H9 (cell line): ENCODE data around the gene SPATA46. TPM values are rescaled to one million over a fixed set of nuclear protein-coding genes. Genes with fewer than 3 reads are reported as not detected.

Experiments used
- DNase-seq: peaks from one replicate; pipeline ENCODE4 v3.0.0-alpha.2; 2017
- H2AFZ ChIP-seq: one replicate; pipeline ENCODE4 v1.6.1; 2013; ENCODE audit warnings: mild to moderate bottlenecking, low read length, control low read depth, moderate library complexity
- H2AK5ac ChIP-seq: 2 replicates; pipeline ENCODE4 v1.6.1; 2013; ENCODE audit warnings: low read length, control low read depth, mixed read lengths; ENCODE audit not compliant: insufficient read length
- H2BK120ac ChIP-seq: one replicate; pipeline ENCODE4 v1.6.1; 2013; ENCODE audit warnings: low read depth, mild to moderate bottlenecking, low read length, control low read depth, inconsistent platforms; ENCODE audit not compliant: poor library complexity, severe bottlenecking
- H2BK12ac ChIP-seq: 2 replicates; pipeline ENCODE4 v1.6.1; 2013; ENCODE audit warnings: low read length, control low read depth, mixed read lengths, low read depth; ENCODE audit not compliant: insufficient read length
- H2BK15ac ChIP-seq: 2 replicates; pipeline ENCODE4 v1.6.1; 2013; ENCODE audit warnings: low read depth, low read length, control low read depth
- H2BK20ac ChIP-seq: one replicate; pipeline ENCODE4 v1.6.1; 2013; ENCODE audit warnings: low read depth, mild to moderate bottlenecking, low read length, control low read depth, inconsistent platforms; ENCODE audit not compliant: poor library complexity, severe bottlenecking
- H2BK5ac ChIP-seq: 2 replicates; pipeline ENCODE4 v1.6.1; 2013; ENCODE audit warnings: low read length, control low read depth, mixed read lengths; ENCODE audit not compliant: insufficient read length
- H3K14ac ChIP-seq: 2 replicates; pipeline ENCODE4 v1.6.1; 2013; ENCODE audit warnings: low read length, control low read depth; ENCODE audit not compliant: insufficient read depth
- H3K18ac ChIP-seq: 2 replicates; pipeline ENCODE4 v1.6.1; 2013; ENCODE audit warnings: low read depth, mild to moderate bottlenecking, mixed read lengths, low read length, control low read depth; ENCODE audit not compliant: insufficient read length
- H3K23ac ChIP-seq: 2 replicates; pipeline ENCODE4 v1.6.1; 2013; ENCODE audit warnings: low read length, control low read depth, mixed read lengths, low read depth; ENCODE audit not compliant: insufficient read length
- H3K23me2 ChIP-seq: 2 replicates; pipeline ENCODE4 v1.6.1; 2013; ENCODE audit warnings: low read depth, mild to moderate bottlenecking, mixed read lengths, low read length, control low read depth; ENCODE audit not compliant: insufficient read length, poor library complexity, severe bottlenecking
- H3K27ac ChIP-seq: 2 replicates; pipeline ENCODE4 v1.5.1; 2013; ENCODE audit warnings: low read length, control low read depth, mixed read lengths, low read depth; ENCODE audit not compliant: insufficient read length
- H3K27me3 ChIP-seq: 2 replicates; pipeline ENCODE4 v1.6.1; 2013; ENCODE audit warnings: low read length, control low read depth, inconsistent platforms; ENCODE audit not compliant: insufficient read depth
- H3K4ac ChIP-seq: 2 replicates; pipeline ENCODE4 v1.6.1; 2013; ENCODE audit warnings: low read depth, mild to moderate bottlenecking, control low read depth, inconsistent platforms, low read length, moderate library complexity
- H3K4me1 ChIP-seq: 2 replicates; pipeline ENCODE4 v1.6.1; 2013; ENCODE audit warnings: low read length, control low read depth, inconsistent platforms; ENCODE audit not compliant: insufficient read depth
- H3K4me2 ChIP-seq: 2 replicates; pipeline ENCODE4 v1.6.1; 2013; ENCODE audit warnings: low read length, control low read depth, mixed read lengths; ENCODE audit not compliant: insufficient read length, insufficient read depth
- H3K56ac ChIP-seq: 2 replicates; pipeline ENCODE4 v1.6.1; 2013; ENCODE audit warnings: low read depth, mild to moderate bottlenecking, mixed read lengths, low read length, control low read depth; ENCODE audit not compliant: insufficient read length
- H3K79me1 ChIP-seq: 2 replicates; pipeline ENCODE4 v1.6.1; 2013; ENCODE audit warnings: low read depth, mild to moderate bottlenecking, moderate library complexity, low read length, control low read depth, inconsistent platforms; ENCODE audit not compliant: insufficient read depth, poor library complexity, severe bottlenecking
- H3K79me2 ChIP-seq: 2 replicates; pipeline ENCODE4 v1.6.1; 2013; ENCODE audit warnings: low read length, control low read depth, inconsistent platforms; ENCODE audit not compliant: insufficient read depth
- H3K9ac ChIP-seq: 2 replicates; pipeline ENCODE4 v1.6.1; 2013; ENCODE audit warnings: low read length, control low read depth, mixed read lengths; ENCODE audit not compliant: insufficient read length; ENCODE audit errors: extremely low read depth
- H3K9me3 ChIP-seq: one replicate; pipeline ENCODE4 v1.6.1; 2013; ENCODE audit warnings: low read depth, low read length, inconsistent platforms; ENCODE audit not compliant: control insufficient read depth
- H3T11ph ChIP-seq: one replicate; pipeline ENCODE4 v1.6.1; 2013; ENCODE audit warnings: mild to moderate bottlenecking, low read length, control low read depth, inconsistent platforms
- H4K20me1 ChIP-seq: one replicate; pipeline ENCODE4 v1.6.1; 2013; ENCODE audit not compliant: control insufficient read depth, insufficient read length, insufficient read depth
- H4K5ac ChIP-seq: 2 replicates; pipeline ENCODE4 v1.6.1; 2013; ENCODE audit warnings: low read depth, mild to moderate bottlenecking, mixed read lengths, low read length, control low read depth; ENCODE audit not compliant: insufficient read length
- H4K8ac ChIP-seq: replicated peaks from 2 replicates; pipeline ENCODE4 v1.6.1; 2013; ENCODE audit warnings: low read length, control low read depth, mixed read lengths, low read depth; ENCODE audit not compliant: insufficient read length
- H4K91ac ChIP-seq: 2 replicates; pipeline ENCODE4 v1.6.1; 2013; ENCODE audit warnings: low read depth, mild to moderate bottlenecking, moderate library complexity, mixed read lengths, low read length, control low read depth; ENCODE audit not compliant: insufficient read length
- H3K27ac Mint-ChIP-seq, 3 experiments: 2 replicates in 2 of 3; 3 replicates in 1 of 3; pipeline ENCODE4 v1.8.0; 2020 to 2021; ENCODE audit warnings: mixed read lengths in 3 of 3, mild to moderate bottlenecking in 1 of 3, moderate library complexity in 1 of 3
- H3K27me3 Mint-ChIP-seq: 2 replicates; pipeline ENCODE4 v1.8.0; 2021; ENCODE audit warnings: low read depth, mild to moderate bottlenecking, moderate library complexity, mixed read lengths
- H3K36me3 Mint-ChIP-seq, 3 experiments: 2 replicates in 2 of 3; 3 replicates in 1 of 3; pipeline ENCODE4 v1.8.0; 2020 to 2021; ENCODE audit warnings: low read depth in 3 of 3, mixed read lengths in 3 of 3; ENCODE audit not compliant: insufficient read depth in 1 of 3
- H3K4me1 Mint-ChIP-seq, 2 experiments: 2 replicates each; pipeline ENCODE4 v1.8.0; 2020; ENCODE audit warnings: mixed read lengths in 2 of 2
- H3K4me3 Mint-ChIP-seq, 2 experiments: 2 replicates in 1 of 2; 3 replicates in 1 of 2; pipeline ENCODE4 v1.8.0; 2020 to 2021; ENCODE audit warnings: mild to moderate bottlenecking in 2 of 2, mixed read lengths in 2 of 2, moderate library complexity in 1 of 2
- H3K9me3 Mint-ChIP-seq, 2 experiments: 2 replicates in 1 of 2; 3 replicates in 1 of 2; pipeline ENCODE4 v1.8.0; 2020; ENCODE audit warnings: mild to moderate bottlenecking in 2 of 2, mixed read lengths in 2 of 2, moderate library complexity in 1 of 2
- CTCF ChIP-seq: fragments of 200-600 bp; sonication (generic); conservative IDR thresholded peaks from 3 replicates; pipeline ENCODE4 v1.8.0; 2021; ENCODE audit warnings: antibody characterized with exemption, mild to moderate bottlenecking
- WGBS: extraction: QIAGEN DNeasy Blood & Tissue Kit; methylation state at CpG from one replicate; pipeline ENCODE4 v1.1.7; 2013; ENCODE audit warnings: missing lambda C conversion rate, low lambda C conversion rate, mixed read lengths; ENCODE audit not compliant: insufficient read length; ENCODE audit errors: extremely low coverage; 5-methylcytosine and 5-hydroxymethylcytosine counted together
- total RNA-seq: library from RNA; stranded (reverse); gene quantifications from 2 replicates; pipeline ENCODE4 v1.2.1, GENCODE V29; 2021

SPATA46 gene
- total RNA-seq, 1 experiment from 2014 or later: not detected

- Histone ChIP-seq H3K9me3 (no peaks in the 10 kb centered on the region), H3K18ac (no peak overlapping the region), H4K20me1 (no peaks in the 10 kb centered on the region), H3K79me2 (no peaks in the 10 kb centered on the region), H3K4me2 (no peak overlapping the region), H3K79me1 (no peaks in the 10 kb centered on the region), H3K27me3 (no peaks in the 10 kb centered on the region), H3K14ac (no peak overlapping the region), H3K23me2 (no peaks in the 10 kb centered on the region), H4K8ac (no peak overlapping the region), H3K23ac (no peak overlapping the region), H2BK15ac (no peak overlapping the region), H3K9ac (no peak overlapping the region), H2AFZ (no peak overlapping the region), H3K4ac (no peak overlapping the region), H2AK5ac (no peak overlapping the region), H3K56ac (no peak overlapping the region), H2BK120ac (no peak overlapping the region), H4K5ac (no peak overlapping the region), H3K4me1 (no peaks in the 10 kb centered on the region), H3T11ph (no peak overlapping the region), H2BK12ac (no peak overlapping the region), H2BK20ac (no peak overlapping the region), H3K27ac (no peak overlapping the region), H4K91ac (no peak overlapping the region), H2BK5ac (no peak overlapping the region)
- H3K9me3 Mint-ChIP-seq: no peaks in the 10 kb centered on the region
- H3K27me3 Mint-ChIP-seq: no peaks in the 10 kb centered on the region; the same call in none of the 2 replicates
- no CpG with 5 or more reads among the region's 3 CpGs for WGBS
- H3K4me1 Mint-ChIP-seq: peaks cover 22 to 25% of the 10 kb centered on the region in 2 experiments
- no peak for DNase-seq
- H3K4me3 Mint-ChIP-seq: no peak overlapping the region
- H3K27ac Mint-ChIP-seq: peak overlapping the region in 1 of 3 experiments; percentile 89; a peak in 2 of 7 replicates
- peaks cover 8 to 23% (median 18%) of the 10 kb centered on the region in 3 experiments; a peak in 6 of 7 replicates for H3K36me3 Mint-ChIP-seq
- TF ChIP-seq CTCF: no peak
These were observed 8.6 kb upstream of the SPATA46 start for GRCh38 chr1:162385280-162385623.
